ENCODE data around the gene APOL2.
A peak's percentile ranks its signal among the peaks of the same experiment; 100 is the strongest.
"Not testable (repeated sequence)": the region's sequence is repeated elsewhere in the genome, so short reads cannot be mapped to it uniquely, and the experiment has no call there.

Gene APOL2

DNA sequence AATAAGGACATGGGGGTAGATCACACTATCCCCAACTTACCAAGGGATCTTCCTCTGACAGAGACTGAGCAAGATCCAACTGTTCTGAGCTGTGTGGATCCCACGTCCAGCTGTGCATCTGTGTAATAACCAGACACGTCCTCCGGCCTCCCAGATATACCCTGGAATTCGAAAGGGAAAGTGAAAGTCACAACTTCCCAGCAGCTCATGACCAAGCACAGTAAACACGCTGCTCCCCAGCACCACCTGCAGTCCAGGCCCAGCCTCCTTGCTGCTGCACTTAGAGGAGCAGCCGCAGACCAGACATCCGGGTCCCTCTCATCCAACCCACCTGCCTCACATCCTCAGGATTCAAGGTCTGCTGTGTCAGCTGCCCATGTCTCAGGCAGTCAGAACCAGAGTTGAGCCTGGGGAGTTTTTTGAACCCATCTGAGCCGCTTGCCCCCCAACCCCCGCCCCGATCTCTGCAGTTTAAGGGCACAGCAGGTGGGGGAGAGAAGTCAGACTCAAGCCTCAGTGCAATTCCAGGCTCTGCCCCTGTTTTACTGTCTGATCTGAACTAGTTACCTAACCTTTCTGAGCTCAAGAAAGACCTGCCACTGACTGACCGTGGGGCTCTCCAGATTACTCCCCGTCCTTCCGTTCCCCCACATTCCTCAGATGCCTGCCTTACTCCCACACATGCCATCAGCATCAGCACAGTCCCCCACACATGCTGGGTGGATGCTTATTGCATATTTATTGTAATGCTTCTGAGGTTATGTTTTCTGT lies at the start of gene APOL2:
Gene APOL2 (minus strand): TSS at position 127 of the 771 bp plus-strand sequence. CDS start 6,365 bp downstream, outside the sequence.
- DNase-seq (ENCODE audit: low read depth in 2 of 2): peak; percentile 69 to 79

- no peak for DNase-seq (ENCODE audit: low read depth in 2 of 2)
Measured at GRCh38 chr22:36288571-36289405, 49.5 kb upstream of the APOL2 start.

DNA sequence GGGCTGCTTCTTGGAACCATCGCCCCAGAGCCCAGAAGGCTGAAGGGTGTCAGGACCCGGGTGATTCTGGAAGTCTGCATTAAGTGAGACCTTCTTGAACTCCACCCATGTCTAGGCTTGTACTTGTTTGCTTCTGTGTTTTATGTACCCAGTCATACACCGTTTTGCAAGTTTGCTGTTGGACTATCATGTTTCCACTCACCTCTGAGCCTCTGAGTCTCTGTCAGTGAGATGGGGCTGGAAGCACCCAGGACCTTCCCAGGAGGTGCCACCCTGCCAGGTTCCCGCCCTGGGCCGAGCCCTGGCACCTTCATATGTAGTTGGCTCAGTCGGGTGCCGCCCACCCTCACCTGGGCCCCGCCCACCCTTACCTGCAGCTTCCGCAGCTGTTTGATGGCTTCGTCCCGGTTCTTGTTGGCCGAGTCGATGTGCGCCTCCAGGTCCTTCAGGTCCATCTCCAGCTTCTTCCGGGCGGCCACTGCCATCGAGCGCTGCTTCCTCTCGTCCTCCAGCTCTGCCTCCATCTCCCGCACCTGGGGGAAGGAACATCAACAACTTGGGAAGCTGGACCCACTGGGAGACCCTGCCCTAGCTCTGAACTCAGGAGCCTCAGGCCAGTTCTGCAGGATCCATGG lies 48.7 kb upstream of the APOL2 start:
- no peak for DNase-seq (ENCODE audit: low read depth in 2 of 2)

GRCh38 chr22:36286096-36286957 lies 47.0 kb upstream of the APOL2 start:
- peak; percentile 50 to 68 for DNase-seq (ENCODE audit: low read depth in 2 of 2)

DNA sequence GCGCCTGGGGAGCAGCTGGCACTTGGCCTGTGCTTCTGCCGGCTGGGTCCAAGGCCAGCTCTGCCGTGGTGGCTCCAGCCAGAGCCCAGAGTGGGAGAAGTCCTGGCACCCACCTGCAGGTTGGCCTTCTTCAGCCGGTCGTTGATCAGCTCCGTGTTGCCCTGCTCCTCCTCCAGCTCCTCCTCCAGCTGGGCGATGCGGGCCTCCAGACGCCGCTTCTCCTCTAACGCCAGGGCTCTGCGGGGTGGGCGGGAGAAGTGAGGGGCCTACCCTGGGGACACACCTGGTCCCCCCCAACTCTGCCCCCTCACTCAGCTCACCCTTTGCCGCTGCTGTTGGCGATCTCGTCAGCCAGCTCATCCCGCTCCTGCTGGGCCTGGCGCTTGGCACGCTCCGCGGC lies 46.2 kb upstream of the APOL2 start:
- no peak for DNase-seq (ENCODE audit: low read depth in 2 of 2)

DNA sequence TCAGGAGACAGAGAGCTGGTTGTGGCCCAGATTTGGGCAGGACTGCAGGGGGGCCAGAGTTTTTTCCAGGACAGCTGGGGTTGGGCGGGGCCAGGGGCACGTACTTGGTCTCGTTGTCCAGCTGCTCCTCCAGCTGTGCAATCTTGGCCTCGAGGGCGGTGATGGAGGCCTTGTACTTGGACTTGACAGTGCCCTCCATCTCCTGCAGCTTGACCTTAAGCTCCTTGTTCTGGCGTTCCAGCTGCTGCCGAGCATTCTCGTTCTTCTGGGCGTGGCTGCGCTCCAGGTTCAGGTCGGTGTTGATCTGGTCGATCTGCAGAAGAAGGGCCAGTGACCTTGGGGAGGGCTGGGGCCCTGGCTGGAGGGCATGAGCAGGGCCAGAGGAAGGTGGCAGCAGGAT lies 45.7 kb upstream of the APOL2 start:
- no peak for DNase-seq (ENCODE audit: low read depth in 2 of 2)

DNA sequence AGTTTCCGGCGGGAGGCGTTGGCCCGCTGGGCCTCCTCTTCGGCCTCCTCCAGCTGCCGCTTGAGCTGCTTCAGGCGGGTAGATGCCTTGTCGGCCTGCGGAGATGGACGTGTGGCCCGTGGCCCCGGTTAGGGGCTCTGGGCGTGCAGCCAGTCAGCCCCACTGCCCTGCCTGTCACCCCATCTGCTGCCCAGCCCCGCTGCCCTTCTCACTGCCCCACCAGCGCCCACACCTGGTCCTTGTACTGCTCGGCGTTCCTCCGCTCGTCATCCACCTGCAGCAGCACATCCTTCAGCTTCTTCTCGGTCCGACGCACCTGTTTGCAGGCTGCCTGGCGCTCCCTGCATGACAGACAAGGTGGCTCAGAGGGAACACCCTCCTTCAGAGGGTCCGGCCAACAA lies 44.8 kb upstream of the APOL2 start:
- DNase-seq (ENCODE audit: low read depth in 2 of 2): no peak

- no peak for DNase-seq (ENCODE audit: low read depth in 2 of 2)
Measured at GRCh38 chr22:36282328-36282831, 43.1 kb upstream of the APOL2 start.

DNA sequence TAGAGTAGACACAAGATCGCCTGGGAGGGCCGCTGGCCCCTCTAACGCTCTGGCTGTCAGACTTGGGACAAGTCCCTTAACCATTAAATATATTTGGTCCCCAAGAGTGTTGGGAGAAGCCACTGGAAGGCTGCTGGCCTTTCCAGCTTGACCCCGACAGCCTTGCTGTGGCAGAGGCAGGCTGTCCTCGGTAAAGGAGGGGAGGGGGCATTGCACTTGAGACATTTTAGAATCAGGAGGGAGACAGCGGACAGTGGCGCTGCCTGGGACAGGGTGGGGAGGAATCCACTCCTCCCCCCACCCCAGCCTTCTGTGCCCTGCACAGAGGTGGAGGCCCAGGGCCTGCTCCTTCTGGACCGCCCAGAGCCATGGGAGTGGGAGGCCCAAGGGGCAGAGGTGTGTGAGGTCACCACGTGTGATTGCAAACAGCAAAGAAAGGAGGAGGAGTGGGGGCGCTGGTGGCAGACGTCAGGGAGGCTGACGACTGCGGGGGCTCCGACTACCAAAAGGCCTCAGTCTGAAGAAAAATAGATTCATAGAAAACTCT lies 42.5 kb upstream of the APOL2 start:
- DNase-seq (ENCODE audit: low read depth in 2 of 2): no peak

GRCh38 chr22:36280379-36280778 lies 41.1 kb upstream of the APOL2 start:
- no peak for DNase-seq (ENCODE audit: low read depth in 2 of 2)

GRCh38 chr22:36279219-36279666 lies 39.9 kb upstream of the APOL2 start:
- no peak for DNase-seq (ENCODE audit: low read depth in 2 of 2)

- peak; percentile 47 to 54 for DNase-seq (ENCODE audit: low read depth in 2 of 2)
Measured at GRCh38 chr22:36277482-36278291, 38.4 kb upstream of the APOL2 start.

DNA sequence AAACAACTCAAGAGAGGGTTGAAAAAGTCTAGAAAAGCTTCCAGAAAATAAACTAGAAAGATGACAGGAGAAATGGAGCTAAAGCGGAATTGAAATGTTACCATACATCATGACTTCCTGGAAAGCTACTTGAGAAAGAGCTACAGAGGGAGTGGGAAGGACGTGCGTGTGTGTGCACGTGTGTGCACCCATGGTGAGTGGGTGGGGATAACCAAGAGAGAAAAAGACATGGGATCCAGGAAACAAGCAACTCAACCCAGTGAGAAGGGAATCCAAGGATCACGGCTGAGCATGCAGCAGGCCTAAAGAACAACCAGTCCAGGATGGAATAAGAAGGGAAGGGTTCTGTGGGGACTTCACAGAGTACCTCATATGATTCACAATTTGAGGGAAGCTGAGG lies 35.2 kb upstream of the APOL2 start:
- no peak for DNase-seq (ENCODE audit: low read depth in 2 of 2)

DNA sequence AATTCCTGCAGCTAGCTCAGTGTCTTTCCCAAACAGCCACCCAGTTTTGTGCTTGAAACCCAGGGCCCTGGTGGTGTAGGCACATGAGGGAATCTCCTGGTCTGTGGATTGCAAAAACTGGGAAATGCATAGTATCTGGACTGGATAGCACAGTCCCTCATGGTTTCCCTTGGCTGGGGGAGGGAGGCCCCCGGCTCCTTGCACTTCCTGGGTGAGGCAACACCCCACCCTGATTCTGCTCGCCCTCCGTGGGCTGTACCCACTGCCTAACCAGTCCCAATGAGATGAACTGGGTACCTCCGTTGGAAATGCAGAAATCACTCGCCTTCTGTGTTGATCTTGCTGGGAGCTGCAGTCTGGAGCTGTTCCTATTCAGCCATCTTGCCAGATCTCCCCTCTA lies 32.6 kb upstream of the APOL2 start:
- not testable (repeated sequence) for DNase-seq (ENCODE audit: low read depth in 2 of 2)

DNA sequence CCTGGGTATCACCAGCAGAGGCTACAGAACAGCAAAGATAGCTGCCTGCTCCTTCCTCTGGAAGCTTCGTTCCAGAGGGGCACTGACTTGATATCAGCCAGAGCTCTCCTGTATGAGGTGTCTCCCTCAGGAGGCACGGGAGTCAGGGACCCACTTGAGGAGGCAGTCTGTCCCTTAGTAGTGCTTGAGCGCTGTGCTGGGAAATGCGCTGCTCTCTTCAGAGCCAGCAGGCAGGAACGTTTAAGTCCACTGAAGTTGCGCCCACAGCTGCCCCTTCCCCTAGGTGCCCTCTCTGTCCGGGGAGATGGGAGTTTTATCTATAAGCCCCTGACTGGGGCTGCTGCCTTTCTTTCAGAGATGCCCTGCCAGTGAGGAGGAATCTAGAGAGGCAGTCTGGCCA lies 31.9 kb upstream of the APOL2 start:
- not testable (repeated sequence) for DNase-seq (ENCODE audit: low read depth in 2 of 2)

DNA sequence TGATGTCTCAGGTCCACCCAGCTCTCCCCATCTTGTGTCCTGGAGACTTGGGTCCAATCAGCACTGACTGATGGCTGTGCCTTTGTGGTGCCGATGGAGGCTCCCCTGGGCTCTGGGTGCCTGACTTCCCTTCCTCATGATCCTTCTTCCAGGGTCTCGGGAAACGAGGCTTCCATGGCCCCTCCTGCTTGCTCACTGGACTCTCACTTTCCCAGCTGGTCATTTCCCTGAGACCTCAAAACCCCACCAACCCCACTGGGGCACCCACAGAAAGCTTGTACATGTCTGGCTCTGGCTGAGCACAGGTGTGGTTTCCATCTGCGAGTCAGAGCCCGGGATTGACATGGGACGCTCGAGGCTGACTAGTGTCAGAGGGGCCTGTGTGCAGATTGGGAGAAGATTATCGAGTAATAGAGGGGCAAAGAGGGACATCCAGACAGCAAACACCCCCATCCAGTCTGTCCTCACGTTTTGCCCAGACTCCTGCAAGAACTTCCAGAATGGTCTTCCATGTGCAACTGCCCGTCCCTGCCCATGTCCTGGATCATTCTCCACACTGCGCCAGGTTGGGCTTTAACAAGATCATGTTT lies 28.7 kb upstream of the APOL2 start:
- DNase-seq (ENCODE audit: low read depth in 2 of 2): no peak

GRCh38 chr22:36267058-36267457 lies 27.7 kb upstream of the APOL2 start:
- DNase-seq (ENCODE audit: low read depth in 2 of 2): no peak

DNA sequence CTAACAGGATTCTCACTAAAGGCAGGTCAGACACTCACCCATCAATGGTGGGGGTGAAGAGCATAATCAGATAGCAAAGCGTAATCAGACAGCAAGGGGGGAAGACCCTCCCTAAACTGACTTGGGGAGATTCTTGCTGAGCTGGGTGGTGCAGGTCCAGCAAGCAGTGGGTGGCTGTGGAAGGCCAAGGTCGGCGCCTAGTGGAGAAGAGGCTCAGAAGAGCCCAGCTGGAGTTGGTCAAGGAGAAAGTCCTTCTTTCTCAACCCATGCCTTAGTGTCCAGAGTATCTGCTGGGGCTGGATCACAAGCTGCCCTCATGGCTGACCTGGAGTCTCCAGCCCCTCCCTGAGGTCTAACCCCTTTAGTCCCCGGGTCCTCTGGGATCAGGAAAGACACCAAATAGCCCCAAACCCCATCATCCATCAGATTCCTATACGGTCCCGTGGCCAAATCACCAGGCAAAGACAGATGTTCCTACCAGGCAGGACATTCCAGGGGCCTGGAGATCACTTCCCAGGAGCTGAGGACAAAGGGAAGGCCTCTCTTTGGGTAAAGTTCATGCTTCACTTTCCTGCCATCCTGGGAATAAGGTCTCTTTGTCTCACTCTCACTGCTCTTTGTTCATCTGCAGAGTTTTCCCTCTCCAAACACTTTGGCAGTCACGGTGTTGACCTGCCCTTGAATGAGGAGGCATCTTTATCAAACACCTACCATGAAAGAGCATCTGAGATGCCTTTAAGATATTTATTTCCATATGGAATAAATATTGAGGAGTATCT lies 24.7 kb upstream of the APOL2 start:
- DNase-seq (ENCODE audit: low read depth in 2 of 2): not testable (repeated sequence)

GRCh38 chr22:36263216-36263673 lies 23.9 kb upstream of the APOL2 start:
- not testable (repeated sequence) for DNase-seq (ENCODE audit: low read depth in 2 of 2)
